ENCODE data around the gene STAB2. TPM values are rescaled to one million over a fixed set of nuclear protein-coding genes. Genes with fewer than 3 reads are reported as not detected.

STAB2 gene
- total and polyA plus RNA-seq, 7 donors, result under 0.01 to 0.66 (median 0.48) TPM; not detected in 1

DNA sequence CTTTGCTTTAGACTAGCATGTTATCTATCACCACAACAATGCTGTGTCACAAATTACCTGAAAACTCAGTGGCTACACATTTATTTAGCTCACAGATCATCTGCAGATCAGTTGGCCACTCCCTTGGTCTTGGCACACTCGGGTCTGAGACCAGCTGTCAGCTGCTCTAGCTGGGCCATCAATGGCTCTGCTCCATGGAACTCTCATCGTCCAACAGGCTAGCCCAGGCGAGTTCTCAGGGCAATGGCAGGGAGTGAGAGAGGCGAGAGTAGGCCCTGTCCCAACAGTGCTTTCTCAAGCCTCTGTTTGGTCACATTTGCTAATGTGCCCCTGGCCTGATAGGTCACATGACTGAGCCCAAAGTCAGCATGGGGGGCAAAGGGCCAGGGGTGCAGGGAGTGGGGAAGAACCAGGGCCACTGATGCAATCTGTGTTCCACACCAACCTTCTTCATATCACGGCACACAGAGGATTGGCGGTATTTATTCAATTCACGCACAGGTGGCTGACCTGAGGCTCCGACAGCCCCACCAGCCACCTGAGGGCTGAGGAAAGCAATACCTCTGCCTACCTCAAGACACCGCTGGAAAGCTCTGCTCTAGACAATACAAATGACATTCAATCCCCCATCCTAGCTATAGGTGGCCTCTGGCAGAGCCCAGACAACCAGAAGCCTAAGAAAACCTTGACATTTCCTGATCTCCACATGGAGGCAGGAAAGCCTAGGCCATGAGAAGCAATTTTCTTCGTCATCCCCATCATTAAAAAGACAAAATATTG, 171.4 kb downstream of the STAB2 start:
- 75 to 89% methylated on average over 10 of the region's 10 CpGs for WGBS, 2 donors
- Histone ChIP-seq H3K36me3 (peaks cover 36 to 87% (median 40%) of the 10 kb centered on the region in 4 donors), H3K27me3 (no peaks in the 10 kb centered on the region), H3K27ac (peak overlapping the region in 3 of 4 donors; percentile 9 to 34 (median 32)), H3K4me1 (peaks cover 0 to 7% (median 0%) of the 10 kb centered on the region in 4 donors), H3K9me3 (no peaks in the 10 kb centered on the region), H3K4me3 (no peak overlapping the region)
- no peak for TF ChIP-seq POLR2A (IDR thresholded peaks at IDR 0.05)
- peak in 2 of 4 donors; percentile 64 to 82 for TF ChIP-seq POLR2AphosphoS5 (IDR thresholded peaks at IDR 0.05)
- intact Hi-C loops (cut with DNase I), result no loop called here
- no peak for DNase-seq

DNA sequence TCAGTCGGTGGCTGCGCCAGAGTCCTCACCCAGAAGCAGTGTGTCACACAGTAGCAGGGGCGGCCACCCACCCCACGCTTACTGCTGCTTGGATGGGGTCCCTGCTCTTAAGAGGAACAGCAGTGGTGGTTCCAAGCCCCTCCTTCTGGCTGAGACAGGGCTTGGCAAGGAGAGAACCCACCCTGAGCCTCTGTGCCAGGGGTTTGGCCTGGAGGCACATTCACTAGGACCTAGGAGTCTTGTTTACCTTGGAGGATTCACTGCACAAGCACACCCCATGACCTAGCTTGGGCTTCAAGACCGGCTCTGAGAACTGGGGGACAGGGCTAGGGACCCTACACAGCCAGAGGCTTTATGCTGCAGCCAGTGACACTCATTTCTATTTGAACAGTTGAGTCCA, 175.4 kb downstream of the STAB2 start:
- WGBS, 2 donors, result 77 to 83% methylated on average over 5 of the region's 5 CpGs
- peaks cover 0 to 11% (median 0%) of the 10 kb centered on the region in 4 donors for H3K4me1 ChIP-seq
- DNase-seq, result no peak
- intact Hi-C loops (cut with DNase I), result no loop called here
- no peaks in the 10 kb centered on the region for H3K9me3 ChIP-seq
- peak overlapping the region in 3 of 4 donors; percentile 28 to 50 (median 46) for H3K27ac ChIP-seq
- H3K4me3 ChIP-seq, result no peak overlapping the region
- TF ChIP-seq EP300 (IDR thresholded peaks at IDR 0.05) (no peak), POLR2AphosphoS5 (IDR thresholded peaks at IDR 0.05) (peak in 2 of 4 donors; percentile 62 to 70)
- no peaks in the 10 kb centered on the region for H3K27me3 ChIP-seq
- peaks cover 65 to 99% (median 70%) of the 10 kb centered on the region in 4 donors for H3K36me3 ChIP-seq

DNA sequence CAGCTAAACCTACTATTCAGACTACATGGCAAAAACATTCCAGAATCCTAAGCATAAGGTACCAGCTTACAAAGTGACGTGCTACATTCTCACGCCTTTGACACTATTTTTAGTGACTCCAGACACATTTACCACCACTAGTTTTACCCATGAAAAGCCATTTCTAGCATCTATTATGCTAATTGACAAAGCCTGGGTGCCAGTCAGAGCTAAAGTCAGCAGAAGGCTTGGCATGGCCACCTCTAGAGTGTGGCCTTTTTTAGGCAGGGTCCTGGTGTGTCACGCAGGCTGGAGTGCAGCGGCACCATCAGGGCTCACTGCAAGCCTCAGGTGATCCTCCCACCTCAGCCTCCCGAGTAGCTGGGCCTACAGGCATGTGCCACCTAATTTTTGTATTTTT, 178.2 kb downstream of the STAB2 start:
- TF ChIP-seq EP300 (IDR thresholded peaks at IDR 0.05) (no peak), POLR2AphosphoS5 (IDR thresholded peaks at IDR 0.05) (peak in 2 of 4 donors; percentile 53 to 65), CTCF (IDR thresholded peaks at IDR 0.05) (no peak), POLR2A (IDR thresholded peaks at IDR 0.05) (no peak)
- intact Hi-C loops (cut with DNase I), result no loop called here
- H3K4me1 ChIP-seq, result peaks cover 0 to 6% (median 0%) of the 10 kb centered on the region in 4 donors
- no peaks in the 10 kb centered on the region for H3K9me3 ChIP-seq
- H3K4me3 ChIP-seq, result no peak overlapping the region
- peak overlapping the region in 2 of 4 donors; percentile 27 to 44 for H3K27ac ChIP-seq
- H3K27me3 ChIP-seq, result no peaks in the 10 kb centered on the region
- DNase-seq, result no peak
- WGBS, 2 donors, result 96 to 97% methylated on average over 5 of the region's 5 CpGs
- peaks cover 78 to 100% (median 82%) of the 10 kb centered on the region in 4 donors for H3K36me3 ChIP-seq

GRCh38 chr12:103766028-103766427, 179.0 kb downstream of the STAB2 start:
- no peaks in the 10 kb centered on the region for H3K9me3 ChIP-seq
- H3K36me3 ChIP-seq, result peaks cover 81 to 100% (median 82%) of the 10 kb centered on the region in 4 donors
- intact Hi-C loops (cut with DNase I), result no loop called here
- H3K4me1 ChIP-seq, result peaks cover 0 to 6% (median 0%) of the 10 kb centered on the region in 4 donors
- no peak overlapping the region for H3K4me3 ChIP-seq
- peak overlapping the region in 3 of 4 donors; percentile 27 to 53 (median 44) for H3K27ac ChIP-seq
- H3K27me3 ChIP-seq, result no peaks in the 10 kb centered on the region
- TF ChIP-seq CTCF (IDR thresholded peaks at IDR 0.05), result no peak
- peak in 2 of 4 donors; percentile 68 to 75 for TF ChIP-seq POLR2AphosphoS5 (IDR thresholded peaks at IDR 0.05)
- WGBS, 2 donors, result 90 to 94% methylated on average over 6 of the region's 6 CpGs
- no peak for DNase-seq

DNA sequence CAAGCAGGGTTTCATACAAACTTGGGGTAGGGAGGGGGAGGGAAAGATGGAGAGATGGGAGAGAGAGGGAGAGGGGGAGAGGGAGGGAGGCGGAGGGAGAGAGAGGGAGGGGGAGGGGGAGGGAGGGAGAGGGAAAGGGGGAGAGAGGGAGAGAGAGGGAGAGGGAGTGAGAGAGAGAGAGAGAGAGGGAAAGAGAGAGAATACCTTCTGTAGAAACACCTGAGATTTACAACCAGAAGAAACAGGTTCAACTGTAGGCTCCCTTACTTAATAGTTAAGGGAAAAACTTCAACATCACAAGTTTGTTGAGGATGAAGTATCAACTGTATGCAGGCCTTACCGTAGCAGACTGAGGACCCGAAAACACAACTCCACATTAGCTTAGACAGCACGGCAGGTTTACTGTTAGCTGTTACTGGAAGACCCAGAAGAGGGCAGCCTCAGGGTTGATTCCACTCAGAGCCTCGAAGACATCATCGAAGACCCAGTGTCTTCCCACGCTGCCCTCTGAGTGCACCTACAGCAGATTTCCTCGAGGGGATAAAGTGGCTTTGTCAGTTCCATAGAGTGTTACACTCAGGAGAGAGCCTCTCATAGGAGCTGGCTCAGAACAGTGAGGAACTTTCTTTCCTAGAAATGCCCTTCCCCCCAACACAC, 181.5 kb downstream of the STAB2 start:
- intact Hi-C loops (cut with DNase I), result no loop called here
- DNase-seq, result peak; percentile 40
- peak overlapping the region in 3 of 4 donors; percentile 43 to 56 (median 52) for H3K27ac ChIP-seq
- peaks cover 66 to 100% (median 68%) of the 10 kb centered on the region in 4 donors for H3K36me3 ChIP-seq
- H3K4me3 ChIP-seq, result no peak overlapping the region
- H3K4me1 ChIP-seq, result peaks cover 0 to 22% (median 16%) of the 10 kb centered on the region in 4 donors
- no peaks in the 10 kb centered on the region for H3K27me3 ChIP-seq
- 83 to 90% methylated on average over 7 of the region's 8 CpGs for WGBS, 2 donors
- no peaks in the 10 kb centered on the region for H3K9me3 ChIP-seq
- no peak for TF ChIP-seq POLR2A (IDR thresholded peaks at IDR 0.05)
- no peak for TF ChIP-seq POLR2AphosphoS5 (IDR thresholded peaks at IDR 0.05)
- TF ChIP-seq EP300 (IDR thresholded peaks at IDR 0.05), result no peak
- TF ChIP-seq CTCF (IDR thresholded peaks at IDR 0.05), result no peak

Data from sigmoid colon (tissue), 7 donors.